ENCODE data around the gene SH3RF2. TPM values are rescaled to one million over a fixed set of nuclear protein-coding genes. Genes with fewer than 3 reads are reported as not detected.

The SH3RF2 gene
- total RNA-seq, 2 donors from 2014 or later = 2.6 to 3.2 TPM

DNA sequence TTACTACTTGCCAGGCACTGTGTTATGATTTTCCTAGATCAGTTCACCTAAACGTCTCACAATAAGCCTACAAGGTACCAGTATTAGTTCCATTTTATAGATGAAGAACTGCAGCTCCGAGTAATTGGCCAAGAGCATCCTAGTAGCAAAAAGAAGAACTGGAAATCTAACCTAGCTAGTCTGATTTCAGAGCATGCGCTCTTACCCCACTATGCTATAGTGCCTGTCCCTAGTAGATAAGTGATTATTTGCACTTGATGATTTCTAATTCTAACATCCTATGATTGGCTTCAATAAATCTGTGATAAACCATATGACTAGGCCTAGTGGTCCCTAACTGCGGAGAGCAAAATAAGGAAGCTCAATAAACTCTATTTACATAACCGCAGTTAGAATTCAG lies 176.1 kb downstream of the SH3RF2 start:
- H3K27ac Mint-ChIP-seq = no peak overlapping the region
- TF ChIP-seq, protein P1, sequence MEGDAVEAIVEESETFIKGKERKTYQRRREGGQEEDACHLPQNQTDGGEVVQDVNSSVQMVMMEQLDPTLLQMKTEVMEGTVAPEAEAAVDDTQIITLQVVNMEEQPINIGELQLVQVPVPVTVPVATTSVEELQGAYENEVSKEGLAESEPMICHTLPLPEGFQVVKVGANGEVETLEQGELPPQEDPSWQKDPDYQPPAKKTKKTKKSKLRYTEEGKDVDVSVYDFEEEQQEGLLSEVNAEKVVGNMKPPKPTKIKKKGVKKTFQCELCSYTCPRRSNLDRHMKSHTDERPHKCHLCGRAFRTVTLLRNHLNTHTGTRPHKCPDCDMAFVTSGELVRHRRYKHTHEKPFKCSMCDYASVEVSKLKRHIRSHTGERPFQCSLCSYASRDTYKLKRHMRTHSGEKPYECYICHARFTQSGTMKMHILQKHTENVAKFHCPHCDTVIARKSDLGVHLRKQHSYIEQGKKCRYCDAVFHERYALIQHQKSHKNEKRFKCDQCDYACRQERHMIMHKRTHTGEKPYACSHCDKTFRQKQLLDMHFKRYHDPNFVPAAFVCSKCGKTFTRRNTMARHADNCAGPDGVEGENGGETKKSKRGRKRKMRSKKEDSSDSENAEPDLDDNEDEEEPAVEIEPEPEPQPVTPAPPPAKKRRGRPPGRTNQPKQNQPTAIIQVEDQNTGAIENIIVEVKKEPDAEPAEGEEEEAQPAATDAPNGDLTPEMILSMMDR (conservative IDR thresholded peaks at IDR 0.05) = no peak
- no peaks in the 10 kb centered on the region for H3K4me1 ChIP-seq (ENCODE audit: control insufficient read depth, insufficient read depth, low read length)
- no peaks in the 10 kb centered on the region for H3K27me3 Mint-ChIP-seq (ENCODE audit: insufficient read depth)
- H3K9me3 ChIP-seq (ENCODE audit: control insufficient read depth, low read length) = no peaks in the 10 kb centered on the region
- no peak for DNase-seq
- no peaks in the 10 kb centered on the region for H3K9me3 Mint-ChIP-seq
- peaks cover 39% of the 10 kb centered on the region for H3K36me3 Mint-ChIP-seq (ENCODE audit: low read depth)
- H3K36me3 ChIP-seq (ENCODE audit: control insufficient read depth, insufficient read depth, low read length) = peaks cover 58% of the 10 kb centered on the region
- 90 to 93% methylated on average over 3 to 5 of the region's 5 CpGs for WGBS, 2 experiments (ENCODE audit: insufficient coverage in 1 of 2, insufficient read length in 1 of 2)
- H3K4me1 Mint-ChIP-seq = no peaks in the 10 kb centered on the region
- no peak overlapping the region for H3K4me3 Mint-ChIP-seq
- no peak overlapping the region for H3K27ac ChIP-seq (ENCODE audit: low read depth, low read length)
- H3K27me3 ChIP-seq (ENCODE audit: control insufficient read depth, insufficient read depth, low read length, poor library complexity, severe bottlenecking) = no peaks in the 10 kb centered on the region
- H3K4me3 ChIP-seq (ENCODE audit: low read length) = no peak overlapping the region
- no peak overlapping the region for H3K9ac ChIP-seq (ENCODE audit: extremely low read depth, low read length, poor library complexity, severe bottlenecking)

Other genes with a start within 250 kb of the SH3RF2 start
- 10 to 100 TPM in 1 of 2 donors, 1 to 10 TPM in 1; 6.7 to 14.3 TPM for gene PRELID2, start 101.2 kb upstream of the SH3RF2 start, total RNA-seq
- not detected for gene GRXCR2, start 63.6 kb upstream of the SH3RF2 start, total RNA-seq
- 1 to 10 TPM in 1 of 2 donors, under 1 TPM in 1; 1.00 to 1.5 TPM for gene PLAC8L1, start 169.0 kb downstream of the SH3RF2 start, total RNA-seq
- 100 to 1,000 TPM; 188 to 190 TPM for gene LARS1, start 246.1 kb downstream of the SH3RF2 start, total RNA-seq

All from endodermal cell (in vitro differentiated cells).